Aorta (tissue), 5 donors: ENCODE data around the gene MRAP. TPM values are rescaled to one million over a fixed set of nuclear protein-coding genes. Genes with fewer than 3 reads are reported as not detected.

Source experiments
- ATAC-seq: fragments of 200-7000 bp; cut with Tn5 transposase; one replicate; pipeline ENCODE4 v1.9.1; 2022; ENCODE audit warnings: moderate library complexity; ENCODE audit not compliant: low FRiP score
- DNase-seq, 2 donors: peaks; one replicate each; pipeline ENCODE4 v3.0.0-alpha.2; 2020
- H3K27ac ChIP-seq, 2 donors: one replicate each; pipeline ENCODE4 v1.5.1; 2013; ENCODE audit warnings: low read length in 2 of 2, mild to moderate bottlenecking in 2 of 2, moderate library complexity in 2 of 2, control low read depth in 1 of 2, inconsistent platforms in 1 of 2, low read depth in 1 of 2
- H3K27me3 ChIP-seq, 2 donors: one replicate each; pipeline ENCODE4 v1.6.1; 2013; ENCODE audit warnings: control low read depth in 1 of 2, low read length in 1 of 2, mild to moderate bottlenecking in 1 of 2, moderate library complexity in 1 of 2; ENCODE audit not compliant: insufficient read depth in 2 of 2, control insufficient read depth in 1 of 2
- H3K36me3 ChIP-seq, 2 donors: one replicate each; pipeline ENCODE4 v1.6.1; 2013; ENCODE audit warnings: control low read depth in 1 of 2, low read length in 1 of 2, mild to moderate bottlenecking in 1 of 2; ENCODE audit not compliant: insufficient read depth in 2 of 2, control insufficient read depth in 1 of 2
- H3K4me1 ChIP-seq, 2 donors: one replicate each; pipeline ENCODE4 v1.6.1; 2013; ENCODE audit warnings: low read length in 2 of 2, control low read depth in 1 of 2, mild to moderate bottlenecking in 1 of 2, moderate library complexity in 1 of 2; ENCODE audit not compliant: insufficient read depth in 2 of 2, control insufficient read depth in 1 of 2
- H3K4me3 ChIP-seq, 2 donors: one replicate each; pipeline ENCODE4 v1.5.1; 2013; ENCODE audit warnings: low read length in 2 of 2, control low read depth in 1 of 2, mild to moderate bottlenecking in 1 of 2
- H3K9me3 ChIP-seq: one replicate; pipeline ENCODE4 v1.6.1; 2013; ENCODE audit warnings: mild to moderate bottlenecking, low read length; ENCODE audit not compliant: control insufficient read depth
- WGBS, 2 donors: extraction: QIAGEN DNeasy Blood & Tissue Kit; methylation state at CpG; one replicate each; pipeline ENCODE4 v1.1.7; 2013; 5-methylcytosine and 5-hydroxymethylcytosine counted together
- intact Hi-C, 2 donors: fragments of 100-400 bp; cut with DNase I; formaldehyde crosslinking; loops; one replicate each; pipeline versions ENCODE4 v1.14.2 to v1.15.0; 2022
- polyA plus RNA-seq, 2 donors: library from polyadenylated mRNA; stranded (reverse); fragments of 200-250 nt; gene quantifications; one replicate each; pipeline ENCODE4 v1.2.3, GENCODE V29; 2013
- total RNA-seq, 2 donors: library from RNA; stranded (reverse); fragmentation: NEBNext Ultra II Directional; extraction: Animal tissue kit (Norgen Biotek cat#: 25700); gene quantifications; one replicate each; pipeline ENCODE4 v1.2.1, GENCODE V29; 2021
- donor health status: healthy with polysubstance abuse.
- donor health status: Bipolar disorder and iron deficiency.
- donor health status: DM: no; HTN: no; CAD: no.
- donor health status: DM: no; HTN: no; CAD: no.
- donor health status: DM: yes; HTN: yes; CAD: no.

Gene MRAP
- total and polyA plus RNA-seq, 4 donors, result 0.38 to 0.42 TPM; not detected in 2

GRCh38 chr21:32331444-32332305, 33.0 kb downstream of the MRAP start:
- Histone ChIP-seq H3K27ac (no peak overlapping the region), H3K36me3 (peaks cover 4 to 12% of the 10 kb centered on the region in 2 donors), H3K27me3 (no peaks in the 10 kb centered on the region), H3K4me1 (peaks cover 3 to 4% of the 10 kb centered on the region in 2 donors), H3K4me3 (no peak overlapping the region), H3K9me3 (no peaks in the 10 kb centered on the region)
- WGBS, 2 donors, result 97% methylated on average over 9 of the region's 9 CpGs
- DNase-seq (no peak), ATAC-seq (no peak)
- intact Hi-C loops, result loop anchor here in 1 of 2 donors (5.0 to 10.0 kb wide), 2 partner anchors 41 to 273 kb away; no protein-coding TSS in a partner anchor

GRCh38 chr21:32332463-32332951, 33.9 kb downstream of the MRAP start:
- H3K36me3 ChIP-seq, result peaks cover 4 to 12% of the 10 kb centered on the region in 2 donors
- intact Hi-C loops, result loop anchor here in 1 of 2 donors (5.0 to 10.0 kb wide), 2 partner anchors 40 to 272 kb away; no protein-coding TSS in a partner anchor
- WGBS, 2 donors, result 99 to 100% methylated on average over 1 of the region's 1 CpG
- H3K4me3 ChIP-seq, result no peak overlapping the region
- H3K27ac ChIP-seq, result no peak overlapping the region
- ATAC-seq (no peak), DNase-seq (no peak)
- H3K9me3 ChIP-seq, result no peaks in the 10 kb centered on the region
- peaks cover 3 to 4% of the 10 kb centered on the region in 2 donors for H3K4me1 ChIP-seq
- no peaks in the 10 kb centered on the region for H3K27me3 ChIP-seq

DNA sequence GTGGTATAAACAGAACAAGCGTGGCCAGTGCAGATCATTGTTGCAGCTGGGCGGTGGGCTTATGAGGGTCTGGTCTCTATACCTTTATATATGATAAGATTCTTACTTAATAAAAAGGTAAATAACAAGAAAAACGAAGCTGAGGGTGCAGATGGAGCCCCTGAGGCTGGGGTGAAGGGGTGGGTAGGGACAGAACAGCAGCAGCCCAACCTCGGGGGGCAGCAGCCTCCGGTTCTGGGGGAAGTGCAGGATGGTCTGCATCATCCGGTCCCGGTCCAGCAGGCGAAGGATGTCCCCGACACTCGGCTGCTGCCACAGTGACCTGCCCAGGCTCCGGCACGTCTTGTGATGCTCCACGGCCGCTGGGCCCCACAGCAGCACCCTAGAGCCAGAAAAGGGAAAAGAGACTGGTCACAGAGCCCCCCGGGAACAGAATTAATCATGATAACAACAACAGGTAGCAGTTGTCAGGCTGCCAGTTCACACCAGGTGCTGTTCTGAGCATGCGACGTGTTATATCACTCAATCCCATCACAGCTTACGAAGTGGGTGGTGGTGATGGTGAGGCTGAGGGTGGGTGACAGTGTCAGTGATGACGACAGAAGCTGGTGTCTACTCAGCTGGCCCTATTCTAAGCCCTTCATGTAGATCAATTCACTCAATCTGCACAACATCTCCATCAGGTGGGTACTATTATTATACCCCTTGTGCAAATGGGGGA, 35.5 kb downstream of the MRAP start:
- intact Hi-C loops, result loop anchor here in 1 of 2 donors (5.0 to 10.0 kb wide), 2 partner anchors 38 to 271 kb away; no protein-coding TSS in a partner anchor
- 96 to 98% methylated on average over 19 of the region's 19 CpGs for WGBS, 2 donors
- DNase-seq (no peak), ATAC-seq (no peak)
- Histone ChIP-seq H3K27me3 (no peaks in the 10 kb centered on the region), H3K36me3 (peaks cover 6 to 17% of the 10 kb centered on the region in 2 donors), H3K4me1 (peaks cover under 1 to 2% of the 10 kb centered on the region in 2 donors), H3K9me3 (no peaks in the 10 kb centered on the region), H3K27ac (no peak overlapping the region), H3K4me3 (no peak overlapping the region)

GRCh38 chr21:32334980-32335531, 36.4 kb downstream of the MRAP start:
- intact Hi-C loops, result loop anchor here in 1 of 2 donors (5.0 to 10.0 kb wide), 2 partner anchors 37 to 270 kb away; no protein-coding TSS in a partner anchor
- Histone ChIP-seq H3K9me3 (no peaks in the 10 kb centered on the region), H3K27me3 (no peaks in the 10 kb centered on the region), H3K4me1 (no peaks in the 10 kb centered on the region), H3K36me3 (peaks cover 6 to 17% of the 10 kb centered on the region in 2 donors), H3K27ac (no peak overlapping the region), H3K4me3 (no peak overlapping the region)
- ATAC-seq, result no peak
- DNase-seq, result no peak
- WGBS, 2 donors, result 76 to 87% methylated on average over 12 of the region's 12 CpGs

- H3K4me1 ChIP-seq, result no peaks in the 10 kb centered on the region
- peaks cover 6 to 17% of the 10 kb centered on the region in 2 donors for H3K36me3 ChIP-seq
- intact Hi-C loops, result loop anchor here in 1 of 2 donors (10.0 kb wide), 1 partner anchor 269 kb away; no protein-coding TSS in a partner anchor
- no peaks in the 10 kb centered on the region for H3K9me3 ChIP-seq
- DNase-seq (no peak), ATAC-seq (no peak)
- WGBS, 2 donors, result 65 to 77% methylated on average over 27 of the region's 27 CpGs
- no peak overlapping the region for H3K4me3 ChIP-seq
- H3K27ac ChIP-seq, result no peak overlapping the region
- H3K27me3 ChIP-seq, result no peaks in the 10 kb centered on the region
Measured at GRCh38 chr21:32335601-32336575, 37.2 kb downstream of the MRAP start.

DNA sequence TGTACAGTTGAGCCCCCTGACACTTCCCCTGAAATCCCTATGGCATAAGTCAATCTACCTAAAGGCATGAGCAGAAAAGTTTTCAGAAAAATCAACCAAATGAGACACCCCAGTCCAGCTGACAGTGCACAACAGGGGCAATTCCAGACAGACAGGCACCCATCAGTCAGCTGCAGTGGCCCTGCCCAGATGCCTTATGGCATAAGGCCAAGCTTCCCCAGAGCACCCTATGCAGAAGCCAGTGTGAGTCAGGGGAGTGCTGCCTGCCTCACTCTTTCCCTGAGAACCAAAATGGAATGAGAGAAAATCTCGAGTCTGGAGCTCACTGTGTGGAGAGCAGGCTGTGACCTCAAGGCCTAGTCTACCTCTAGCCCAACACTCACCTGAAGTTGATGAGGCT, 38.1 kb downstream of the MRAP start:
- no peak overlapping the region for H3K27ac ChIP-seq
- no peaks in the 10 kb centered on the region for H3K27me3 ChIP-seq
- intact Hi-C loops, result loop anchor here in 1 of 2 donors (10.0 kb wide), 1 partner anchor 268 kb away; no protein-coding TSS in a partner anchor
- no peak for DNase-seq
- no peak for ATAC-seq
- no peaks in the 10 kb centered on the region for H3K4me1 ChIP-seq
- WGBS, 2 donors, result 5 to 36% methylated on average over 1 of the region's 1 CpG
- no peak overlapping the region for H3K4me3 ChIP-seq
- H3K36me3 ChIP-seq, result peaks cover 6 to 22% of the 10 kb centered on the region in 2 donors
- H3K9me3 ChIP-seq, result no peaks in the 10 kb centered on the region

DNA sequence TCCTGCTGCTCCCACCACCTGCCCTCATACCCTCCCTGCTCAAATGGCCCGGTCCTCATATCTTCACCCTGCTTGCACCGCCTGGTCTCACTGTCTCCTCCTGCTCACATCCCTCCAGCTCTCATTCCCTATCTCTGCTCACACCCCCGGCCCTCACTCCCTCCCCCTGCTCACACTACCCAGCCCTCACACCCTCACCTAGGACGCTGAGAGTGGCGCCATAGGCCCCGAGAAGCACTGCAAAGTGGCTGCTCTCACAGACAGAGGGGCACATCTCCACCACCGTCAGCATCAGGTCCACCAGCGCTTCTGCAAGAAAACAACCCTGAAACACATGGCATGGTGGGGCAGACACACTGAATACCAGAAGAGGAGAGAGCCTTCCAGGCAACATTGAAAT, 38.6 kb downstream of the MRAP start:
- Histone ChIP-seq H3K9me3 (no peaks in the 10 kb centered on the region), H3K36me3 (peaks cover 6 to 22% of the 10 kb centered on the region in 2 donors), H3K4me3 (no peak overlapping the region), H3K27ac (no peak overlapping the region), H3K27me3 (no peaks in the 10 kb centered on the region), H3K4me1 (no peaks in the 10 kb centered on the region)
- intact Hi-C loops, result loop anchor here in 1 of 2 donors (10.0 kb wide), 1 partner anchor 268 kb away; no protein-coding TSS in a partner anchor
- DNase-seq (no peak), ATAC-seq (no peak)
- WGBS, 2 donors, result 90 to 97% methylated on average over 8 of the region's 8 CpGs
